GM23338 (cell line): ENCODE measurements around the gene TBX19. TPM values are rescaled to one million over a fixed set of nuclear protein-coding genes. Genes with fewer than 3 reads are reported as not detected.

ENCODE experiments used
- ATAC-seq: fragments of 200-7000 bp; cut with Tn5 transposase; 3 replicates; pipeline ENCODE4 v1.9.1; 2020
- DNase-seq: peaks from one replicate; pipeline ENCODE4 v3.0.0-alpha.2; 2015; ENCODE audit warnings: low spot score
- H2AFZ ChIP-seq: fragments of 200-600 bp; sonication (generic); 2 replicates; pipeline ENCODE4 v1.8.0; 2016; ENCODE audit warnings: antibody characterized with exemption, mild to moderate bottlenecking, moderate library complexity
- H3F3A ChIP-seq: fragments of 200-600 bp; sonication (generic); replicated peaks from 2 replicates; pipeline ENCODE4 v1.8.0; 2017; ENCODE audit warnings: antibody characterized with exemption, mixed run types, low read depth
- H3K27ac ChIP-seq: fragments of 200-600 bp; sonication (generic); 2 replicates; pipeline ENCODE4 v1.6.1; 2016; ENCODE audit warnings: low read depth
- H3K27me3 ChIP-seq: fragments of 200-600 bp; sonication (generic); 2 replicates; pipeline ENCODE4 v1.8.0; 2016; ENCODE audit warnings: mild to moderate bottlenecking, mixed run types, moderate library complexity; ENCODE audit not compliant: insufficient read depth
- H3K36me3 ChIP-seq: fragments of 200-600 bp; sonication (generic); 2 replicates; pipeline ENCODE4 v1.8.0; 2016; ENCODE audit warnings: mild to moderate bottlenecking; ENCODE audit not compliant: insufficient read depth
- H3K4me1 ChIP-seq: fragments of 200-600 bp; sonication (generic); 2 replicates; pipeline ENCODE4 v1.8.0; 2016; ENCODE audit warnings: mild to moderate bottlenecking, moderate library complexity; ENCODE audit not compliant: insufficient read depth
- H3K4me2 ChIP-seq: fragments of 200-600 bp; sonication (generic); 2 replicates; pipeline ENCODE4 v1.7.1; 2017; ENCODE audit warnings: mixed run types
- H3K4me3 ChIP-seq: fragments of 200-600 bp; sonication (generic); 2 replicates; pipeline ENCODE4 v1.6.1; 2016; ENCODE audit warnings: mixed run types
- H3K79me2 ChIP-seq: fragments of 200-600 bp; sonication (generic); replicated peaks from 2 replicates; pipeline ENCODE4 v1.8.0; 2017; ENCODE audit warnings: mild to moderate bottlenecking; ENCODE audit not compliant: insufficient read depth
- H3K9me2 ChIP-seq: fragments of 200-600 bp; sonication (generic); 2 replicates; pipeline ENCODE4 v1.8.0; 2017; ENCODE audit not compliant: insufficient read depth
- H4K20me1 ChIP-seq: fragments of 200-600 bp; sonication (generic); replicated peaks from 2 replicates; pipeline ENCODE4 v1.8.0; 2017; ENCODE audit warnings: mild to moderate bottlenecking; ENCODE audit not compliant: insufficient read depth
- H3K27ac Mint-ChIP-seq: 2 replicates; pipeline ENCODE4 v1.8.0; 2020; ENCODE audit warnings: inconsistent platforms, mild to moderate bottlenecking, moderate library complexity, mixed read lengths
- H3K27me3 Mint-ChIP-seq: 3 replicates; pipeline ENCODE4 v1.8.0; 2022; ENCODE audit warnings: low read depth, mild to moderate bottlenecking, moderate library complexity, mixed read lengths, inconsistent platforms; ENCODE audit not compliant: insufficient read depth, poor library complexity
- H3K36me3 Mint-ChIP-seq: 3 replicates; pipeline ENCODE4 v1.8.0; 2021; ENCODE audit warnings: low read depth, mild to moderate bottlenecking, inconsistent platforms, moderate library complexity, mixed read lengths
- H3K4me1 Mint-ChIP-seq: 3 replicates; pipeline ENCODE4 v1.8.0; 2020; ENCODE audit warnings: mild to moderate bottlenecking, inconsistent platforms, mixed read lengths
- H3K4me3 Mint-ChIP-seq: 3 replicates; pipeline ENCODE4 v1.8.0; 2021; ENCODE audit warnings: moderate library complexity, mild to moderate bottlenecking, inconsistent platforms, mixed read lengths
- H3K9me3 Mint-ChIP-seq: 3 replicates; pipeline ENCODE4 v1.8.0; 2020; ENCODE audit warnings: moderate library complexity, mild to moderate bottlenecking, inconsistent platforms, mixed read lengths
- EZH2 ChIP-seq: fragments of 200-600 bp; sonication (generic); IDR thresholded peaks from one replicate; pipeline ENCODE4 v1.8.0; 2017; ENCODE audit warnings: antibody characterized with exemption, mild to moderate bottlenecking, low read depth; ENCODE audit not compliant: unreplicated experiment
- EZH2phosphoT487 ChIP-seq: fragments of 200-600 bp; sonication (generic); IDR thresholded peaks from one replicate; pipeline ENCODE4 v1.8.1; 2018; ENCODE audit warnings: antibody characterized with exemption; ENCODE audit not compliant: unreplicated experiment
- JUNB ChIP-seq: IDR thresholded peaks from one replicate; pipeline ENCODE4 v1.6.1; 2016; ENCODE audit warnings: antibody characterized with exemption; ENCODE audit not compliant: unreplicated experiment
- POLR2AphosphoS5 ChIP-seq: IDR thresholded peaks from 2 replicates; pipeline ENCODE4 v1.6.1; 2016; ENCODE audit warnings: antibody characterized with exemption, low read depth
- STAT1 ChIP-seq: IDR thresholded peaks from one replicate; pipeline ENCODE4 v1.6.1; 2016; ENCODE audit warnings: antibody characterized with exemption; ENCODE audit not compliant: unreplicated experiment
- ZNF114 ChIP-seq: fragments of 250-450 bp; sonication (Bioruptor Pico); IDR thresholded peaks from 2 replicates; pipeline ENCODE4 v1.5.0; 2020; ENCODE audit warnings: mild to moderate bottlenecking, moderate library complexity
- ZNF331 ChIP-seq: fragments of 250-450 bp; sonication (Bioruptor Pico); IDR thresholded peaks from 2 replicates; pipeline ENCODE4 v1.5.0; 2020; ENCODE audit warnings: low read depth, mild to moderate bottlenecking, moderate library complexity
- polyA plus RNA-seq: library from polyadenylated mRNA; unstranded; fragments of >200 nt; fragmentation: Nextera tagmentation; extraction: Ambion mirVana; gene quantifications from 2 replicates; pipeline ENCODE4 v1.2.1, GENCODE V29; 2016
- total RNA-seq: library from RNA; depleted of rRNA; stranded (reverse); fragments of >200 nt; shearing (Covaris generic); gene quantifications from 2 replicates; pipeline ENCODE4 v1.2.3, GENCODE V29; 2014
- TF ChIP-seq, protein P1 (sequence below): fragments of 250-450 bp; sonication (Bioruptor Pico); IDR thresholded peaks from 2 replicates; pipeline ENCODE4 v1.5.0; 2020; ENCODE audit warnings: mild to moderate bottlenecking, moderate library complexity
- TF ChIP-seq, protein P2 (sequence below): IDR thresholded peaks from one replicate; pipeline ENCODE4 v1.6.1; 2018; ENCODE audit warnings: antibody characterized with exemption; ENCODE audit not compliant: unreplicated experiment

TBX19 gene
- total and polyA plus RNA-seq, 2 experiments from 2014 or later = 0.76 to 1.1 TPM

- TF ChIP-seq, protein P1, sequence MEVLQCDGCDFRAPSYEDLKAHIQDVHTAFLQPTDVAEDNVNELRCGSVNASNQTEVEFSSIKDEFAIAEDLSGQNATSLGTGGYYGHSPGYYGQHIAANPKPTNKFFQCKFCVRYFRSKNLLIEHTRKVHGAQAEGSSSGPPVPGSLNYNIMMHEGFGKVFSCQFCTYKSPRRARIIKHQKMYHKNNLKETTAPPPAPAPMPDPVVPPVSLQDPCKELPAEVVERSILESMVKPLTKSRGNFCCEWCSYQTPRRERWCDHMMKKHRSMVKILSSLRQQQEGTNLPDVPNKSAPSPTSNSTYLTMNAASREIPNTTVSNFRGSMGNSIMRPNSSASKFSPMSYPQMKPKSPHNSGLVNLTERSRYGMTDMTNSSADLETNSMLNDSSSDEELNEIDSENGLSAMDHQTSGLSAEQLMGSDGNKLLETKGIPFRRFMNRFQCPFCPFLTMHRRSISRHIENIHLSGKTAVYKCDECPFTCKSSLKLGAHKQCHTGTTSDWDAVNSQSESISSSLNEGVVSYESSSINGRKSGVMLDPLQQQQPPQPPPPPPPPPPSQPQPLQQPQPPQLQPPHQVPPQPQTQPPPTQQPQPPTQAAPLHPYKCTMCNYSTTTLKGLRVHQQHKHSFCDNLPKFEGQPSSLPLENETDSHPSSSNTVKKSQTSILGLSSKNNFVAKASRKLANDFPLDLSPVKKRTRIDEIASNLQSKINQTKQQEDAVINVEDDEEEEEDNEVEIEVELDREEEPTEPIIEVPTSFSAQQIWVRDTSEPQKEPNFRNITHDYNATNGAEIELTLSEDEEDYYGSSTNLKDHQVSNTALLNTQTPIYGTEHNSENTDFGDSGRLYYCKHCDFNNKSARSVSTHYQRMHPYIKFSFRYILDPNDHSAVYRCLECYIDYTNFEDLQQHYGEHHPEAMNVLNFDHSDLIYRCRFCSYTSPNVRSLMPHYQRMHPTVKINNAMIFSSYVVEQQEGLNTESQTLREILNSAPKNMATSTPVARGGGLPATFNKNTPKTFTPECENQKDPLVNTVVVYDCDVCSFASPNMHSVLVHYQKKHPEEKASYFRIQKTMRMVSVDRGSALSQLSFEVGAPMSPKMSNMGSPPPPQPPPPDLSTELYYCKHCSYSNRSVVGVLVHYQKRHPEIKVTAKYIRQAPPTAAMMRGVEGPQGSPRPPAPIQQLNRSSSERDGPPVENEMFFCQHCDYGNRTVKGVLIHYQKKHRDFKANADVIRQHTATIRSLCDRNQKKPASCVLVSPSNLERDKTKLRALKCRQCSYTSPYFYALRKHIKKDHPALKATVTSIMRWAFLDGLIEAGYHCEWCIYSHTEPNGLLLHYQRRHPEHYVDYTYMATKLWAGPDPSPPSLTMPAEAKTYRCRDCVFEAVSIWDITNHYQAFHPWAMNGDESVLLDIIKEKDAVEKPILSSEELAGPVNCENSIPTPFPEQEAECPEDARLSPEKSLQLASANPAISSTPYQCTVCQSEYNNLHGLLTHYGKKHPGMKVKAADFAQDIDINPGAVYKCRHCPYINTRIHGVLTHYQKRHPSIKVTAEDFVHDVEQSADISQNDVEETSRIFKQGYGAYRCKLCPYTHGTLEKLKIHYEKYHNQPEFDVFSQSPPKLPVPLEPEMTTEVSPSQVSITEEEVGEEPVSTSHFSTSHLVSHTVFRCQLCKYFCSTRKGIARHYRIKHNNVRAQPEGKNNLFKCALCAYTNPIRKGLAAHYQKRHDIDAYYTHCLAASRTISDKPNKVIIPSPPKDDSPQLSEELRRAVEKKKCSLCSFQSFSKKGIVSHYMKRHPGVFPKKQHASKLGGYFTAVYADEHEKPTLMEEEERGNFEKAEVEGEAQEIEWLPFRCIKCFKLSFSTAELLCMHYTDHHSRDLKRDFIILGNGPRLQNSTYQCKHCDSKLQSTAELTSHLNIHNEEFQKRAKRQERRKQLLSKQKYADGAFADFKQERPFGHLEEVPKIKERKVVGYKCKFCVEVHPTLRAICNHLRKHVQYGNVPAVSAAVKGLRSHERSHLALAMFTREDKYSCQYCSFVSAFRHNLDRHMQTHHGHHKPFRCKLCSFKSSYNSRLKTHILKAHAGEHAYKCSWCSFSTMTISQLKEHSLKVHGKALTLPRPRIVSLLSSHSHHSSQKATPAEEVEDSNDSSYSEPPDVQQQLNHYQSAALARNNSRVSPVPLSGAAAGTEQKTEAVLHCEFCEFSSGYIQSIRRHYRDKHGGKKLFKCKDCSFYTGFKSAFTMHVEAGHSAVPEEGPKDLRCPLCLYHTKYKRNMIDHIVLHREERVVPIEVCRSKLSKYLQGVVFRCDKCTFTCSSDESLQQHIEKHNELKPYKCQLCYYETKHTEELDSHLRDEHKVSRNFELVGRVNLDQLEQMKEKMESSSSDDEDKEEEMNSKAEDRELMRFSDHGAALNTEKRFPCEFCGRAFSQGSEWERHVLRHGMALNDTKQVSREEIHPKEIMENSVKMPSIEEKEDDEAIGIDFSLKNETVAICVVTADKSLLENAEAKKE = no peak
- TF ChIP-seq ZNF331 (CRISPR knock-in tag) (no peak), EZH2 (no peak), EZH2phosphoT487 (no peak)
Observed at GRCh38 chr1:168243198-168243597, 37.5 kb upstream of the TBX19 start (continued).

DNA sequence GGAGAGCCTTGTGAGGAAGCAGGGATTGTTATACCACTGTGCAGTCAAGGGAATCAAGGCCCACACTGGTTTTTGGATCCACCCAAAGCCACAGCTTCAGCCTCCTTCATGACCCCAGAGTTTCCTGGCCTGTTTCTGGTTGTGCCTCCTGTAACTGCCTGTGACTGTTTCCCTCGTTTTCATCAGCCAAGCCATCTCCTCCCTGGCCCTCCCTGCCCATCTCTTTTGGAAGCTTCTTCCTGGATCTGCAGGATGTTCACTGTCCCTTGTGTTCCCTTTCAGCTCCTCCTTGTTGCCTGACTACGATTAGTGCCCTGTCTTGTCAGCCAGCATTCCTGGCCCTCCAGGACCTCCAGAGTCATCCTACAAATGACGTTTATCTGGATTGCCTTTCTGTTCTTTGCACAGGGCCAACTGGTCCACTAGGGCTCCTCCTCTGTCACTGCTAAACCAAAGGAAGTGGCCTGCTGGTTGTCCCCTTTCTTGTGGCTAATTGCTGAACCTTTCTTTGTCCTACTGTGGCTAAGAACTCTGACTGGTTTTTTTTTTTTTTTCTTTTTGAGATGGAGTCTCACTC, 37.0 kb upstream of the TBX19 start:
- no peaks in the 10 kb centered on the region for H3K4me1 ChIP-seq
- no peaks in the 10 kb centered on the region for H3K27me3 Mint-ChIP-seq
- no peaks in the 10 kb centered on the region for H3F3A ChIP-seq
- TF ChIP-seq STAT1 (no peak), EZH2phosphoT487 (no peak), ZNF114 (CRISPR knock-in tag) (no peak), POLR2AphosphoS5 (no peak), JUNB (no peak), ZNF331 (CRISPR knock-in tag) (no peak)
- TF ChIP-seq, protein P2, sequence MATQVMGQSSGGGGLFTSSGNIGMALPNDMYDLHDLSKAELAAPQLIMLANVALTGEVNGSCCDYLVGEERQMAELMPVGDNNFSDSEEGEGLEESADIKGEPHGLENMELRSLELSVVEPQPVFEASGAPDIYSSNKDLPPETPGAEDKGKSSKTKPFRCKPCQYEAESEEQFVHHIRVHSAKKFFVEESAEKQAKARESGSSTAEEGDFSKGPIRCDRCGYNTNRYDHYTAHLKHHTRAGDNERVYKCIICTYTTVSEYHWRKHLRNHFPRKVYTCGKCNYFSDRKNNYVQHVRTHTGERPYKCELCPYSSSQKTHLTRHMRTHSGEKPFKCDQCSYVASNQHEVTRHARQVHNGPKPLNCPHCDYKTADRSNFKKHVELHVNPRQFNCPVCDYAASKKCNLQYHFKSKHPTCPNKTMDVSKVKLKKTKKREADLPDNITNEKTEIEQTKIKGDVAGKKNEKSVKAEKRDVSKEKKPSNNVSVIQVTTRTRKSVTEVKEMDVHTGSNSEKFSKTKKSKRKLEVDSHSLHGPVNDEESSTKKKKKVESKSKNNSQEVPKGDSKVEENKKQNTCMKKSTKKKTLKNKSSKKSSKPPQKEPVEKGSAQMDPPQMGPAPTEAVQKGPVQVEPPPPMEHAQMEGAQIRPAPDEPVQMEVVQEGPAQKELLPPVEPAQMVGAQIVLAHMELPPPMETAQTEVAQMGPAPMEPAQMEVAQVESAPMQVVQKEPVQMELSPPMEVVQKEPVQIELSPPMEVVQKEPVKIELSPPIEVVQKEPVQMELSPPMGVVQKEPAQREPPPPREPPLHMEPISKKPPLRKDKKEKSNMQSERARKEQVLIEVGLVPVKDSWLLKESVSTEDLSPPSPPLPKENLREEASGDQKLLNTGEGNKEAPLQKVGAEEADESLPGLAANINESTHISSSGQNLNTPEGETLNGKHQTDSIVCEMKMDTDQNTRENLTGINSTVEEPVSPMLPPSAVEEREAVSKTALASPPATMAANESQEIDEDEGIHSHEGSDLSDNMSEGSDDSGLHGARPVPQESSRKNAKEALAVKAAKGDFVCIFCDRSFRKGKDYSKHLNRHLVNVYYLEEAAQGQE = no peak

More for the DNA sequence above, 37.0 kb upstream of the TBX19 start:
- Histone ChIP-seq H3K79me2 (peaks cover 9% of the 10 kb centered on the region; the same call in 1 of the 2 replicates), H3K9me2 (no peaks in the 10 kb centered on the region), H3K4me3 (no peak overlapping the region), H4K20me1 (no peaks in the 10 kb centered on the region), H2AFZ (no peak overlapping the region), H3K27me3 (no peaks in the 10 kb centered on the region), H3K27ac (no peak overlapping the region), H3K4me2 (no peak overlapping the region), H3K36me3 (peaks cover 13% of the 10 kb centered on the region; the same call in 1 of the 2 replicates)
- H3K9me3 Mint-ChIP-seq = no peaks in the 10 kb centered on the region
- peaks cover 41% of the 10 kb centered on the region for H3K36me3 Mint-ChIP-seq
- DNase-seq (no peak), ATAC-seq (no peak)
- no peak overlapping the region for H3K4me3 Mint-ChIP-seq
- H3K27ac Mint-ChIP-seq = peak overlapping the region; percentile 80; the same call in 1 of the 2 replicates
- H3K4me1 Mint-ChIP-seq = peaks cover 5% of the 10 kb centered on the region
